22Rv1 (cell line): ENCODE measurements around the gene RPEL1.

ENCODE experiments used
- CTCF ChIP-seq: fragments of 450-650 bp; IDR thresholded peaks from 2 replicates; pipeline ENCODE4 v1.5.1; 2017; ENCODE audit warnings: mild to moderate bottlenecking
- ZFX ChIP-seq: fragments of 450-650 bp; IDR thresholded peaks from 2 replicates; pipeline ENCODE4 v1.6.1; 2017; ENCODE audit warnings: antibody characterized with exemption, borderline replicate concordance

GRCh38 chr10:103282961-103283360 is 37.3 kb downstream of the RPEL1 start:
- TF ChIP-seq CTCF (no peak), ZFX (no peak)
